ENCODE results near the gene CDC123.

DNA sequence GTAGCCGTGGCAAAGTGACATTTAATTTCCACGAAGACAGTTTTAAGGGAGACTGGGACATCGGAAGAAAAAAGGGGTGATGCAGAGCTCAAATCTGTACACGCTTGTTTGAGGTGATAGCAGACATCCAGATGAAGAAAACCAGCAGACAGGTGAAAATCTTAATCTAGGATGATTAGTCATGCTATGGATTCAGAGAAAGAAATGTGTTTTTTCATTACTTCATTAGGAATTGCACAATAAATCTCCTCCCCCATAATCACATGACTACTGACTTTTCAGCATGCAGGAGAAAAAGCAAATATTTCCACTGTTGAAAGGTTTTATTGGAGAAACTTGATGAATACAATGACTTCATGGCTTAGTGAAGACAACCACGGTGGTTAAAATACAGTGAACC, 2.8 kb upstream of the CDC123 start:
- TF ChIP-seq POLR2AphosphoS5 (IDR thresholded peaks at IDR 0.05), result no peak
- TF ChIP-seq, protein P1, sequence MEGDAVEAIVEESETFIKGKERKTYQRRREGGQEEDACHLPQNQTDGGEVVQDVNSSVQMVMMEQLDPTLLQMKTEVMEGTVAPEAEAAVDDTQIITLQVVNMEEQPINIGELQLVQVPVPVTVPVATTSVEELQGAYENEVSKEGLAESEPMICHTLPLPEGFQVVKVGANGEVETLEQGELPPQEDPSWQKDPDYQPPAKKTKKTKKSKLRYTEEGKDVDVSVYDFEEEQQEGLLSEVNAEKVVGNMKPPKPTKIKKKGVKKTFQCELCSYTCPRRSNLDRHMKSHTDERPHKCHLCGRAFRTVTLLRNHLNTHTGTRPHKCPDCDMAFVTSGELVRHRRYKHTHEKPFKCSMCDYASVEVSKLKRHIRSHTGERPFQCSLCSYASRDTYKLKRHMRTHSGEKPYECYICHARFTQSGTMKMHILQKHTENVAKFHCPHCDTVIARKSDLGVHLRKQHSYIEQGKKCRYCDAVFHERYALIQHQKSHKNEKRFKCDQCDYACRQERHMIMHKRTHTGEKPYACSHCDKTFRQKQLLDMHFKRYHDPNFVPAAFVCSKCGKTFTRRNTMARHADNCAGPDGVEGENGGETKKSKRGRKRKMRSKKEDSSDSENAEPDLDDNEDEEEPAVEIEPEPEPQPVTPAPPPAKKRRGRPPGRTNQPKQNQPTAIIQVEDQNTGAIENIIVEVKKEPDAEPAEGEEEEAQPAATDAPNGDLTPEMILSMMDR (IDR thresholded peaks at IDR 0.05), result no peak

All from sigmoid colon (tissue), 4 donors.